Skin of body (tissue), 2 donors: ENCODE results near the gene XKR8. TPM values are rescaled to one million over a fixed set of nuclear protein-coding genes. Genes with fewer than 3 reads are reported as not detected.

Experiments used
- DNase-seq: peaks from one replicate; lab custom pipeline; 2025; lab: John Stamatoyannopoulos, UW
- total RNA-seq: library from RNA; depleted of rRNA; stranded (reverse); fragments of >200 nt; gene quantifications from one replicate; pipeline ENCODE4 v1.2.3, GENCODE V29; 2014

XKR8 gene, protein sequence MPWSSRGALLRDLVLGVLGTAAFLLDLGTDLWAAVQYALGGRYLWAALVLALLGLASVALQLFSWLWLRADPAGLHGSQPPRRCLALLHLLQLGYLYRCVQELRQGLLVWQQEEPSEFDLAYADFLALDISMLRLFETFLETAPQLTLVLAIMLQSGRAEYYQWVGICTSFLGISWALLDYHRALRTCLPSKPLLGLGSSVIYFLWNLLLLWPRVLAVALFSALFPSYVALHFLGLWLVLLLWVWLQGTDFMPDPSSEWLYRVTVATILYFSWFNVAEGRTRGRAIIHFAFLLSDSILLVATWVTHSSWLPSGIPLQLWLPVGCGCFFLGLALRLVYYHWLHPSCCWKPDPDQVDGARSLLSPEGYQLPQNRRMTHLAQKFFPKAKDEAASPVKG
- 1.9 TPM for total RNA-seq

GRCh38 chr1:27959792-27960603 lies at the start of gene XKR8:
XKR8 (plus strand) TSS chr1:27959973; CDS start chr1:27960070, 97 bp downstream.
- DNase-seq: peak; percentile 63

DNA sequence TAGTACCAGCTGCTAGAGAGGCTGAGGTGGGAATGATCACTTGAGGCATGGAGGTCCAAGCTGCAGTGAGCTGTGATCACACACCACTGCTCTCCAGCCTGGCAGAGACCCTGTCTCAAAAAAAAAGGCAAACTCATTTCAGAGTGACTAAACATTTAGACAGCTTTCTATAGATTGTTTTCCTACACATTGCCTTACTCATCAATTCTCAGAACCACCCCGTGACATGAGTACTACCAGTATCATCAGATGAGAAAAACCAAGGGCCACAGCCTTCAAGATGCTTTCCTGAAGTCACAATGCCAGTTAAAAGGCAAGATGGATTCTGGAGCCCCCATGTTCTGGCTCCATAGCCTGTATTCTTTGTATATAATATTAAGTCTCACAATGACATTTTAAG lies 47.3 kb upstream of the XKR8 start:
- DNase-seq: no peak

DNA sequence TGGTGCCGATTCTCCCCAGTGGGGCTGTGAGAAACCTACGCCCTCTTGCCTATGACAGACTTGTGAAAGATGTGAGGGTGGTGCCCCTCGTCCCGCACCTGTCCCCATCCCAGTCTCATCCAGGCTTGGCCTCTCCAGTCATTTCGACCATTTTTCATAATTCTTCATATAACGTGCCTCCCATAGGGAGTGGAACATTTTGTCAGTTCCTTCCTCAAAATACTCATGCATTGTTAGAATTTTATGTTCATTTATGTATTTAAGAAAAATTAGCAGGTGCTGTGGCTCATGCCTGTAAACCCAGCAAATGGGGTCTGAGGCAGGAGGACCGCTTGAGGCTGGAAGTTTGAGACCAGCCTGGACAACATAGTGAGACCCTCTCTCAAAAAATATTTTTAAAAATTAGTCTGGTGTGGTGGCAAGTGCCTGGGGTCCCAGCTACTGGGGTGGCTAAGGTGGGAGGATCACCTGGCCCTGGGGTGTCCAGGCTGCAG lies 44.6 kb upstream of the XKR8 start:
- no peak for DNase-seq

GRCh38 chr1:27922272-27922671 lies 37.5 kb upstream of the XKR8 start:
- DNase-seq: no peak

- no peak for DNase-seq
These were observed 31.4 kb upstream of the XKR8 start for GRCh38 chr1:27928216-27928954.

DNA sequence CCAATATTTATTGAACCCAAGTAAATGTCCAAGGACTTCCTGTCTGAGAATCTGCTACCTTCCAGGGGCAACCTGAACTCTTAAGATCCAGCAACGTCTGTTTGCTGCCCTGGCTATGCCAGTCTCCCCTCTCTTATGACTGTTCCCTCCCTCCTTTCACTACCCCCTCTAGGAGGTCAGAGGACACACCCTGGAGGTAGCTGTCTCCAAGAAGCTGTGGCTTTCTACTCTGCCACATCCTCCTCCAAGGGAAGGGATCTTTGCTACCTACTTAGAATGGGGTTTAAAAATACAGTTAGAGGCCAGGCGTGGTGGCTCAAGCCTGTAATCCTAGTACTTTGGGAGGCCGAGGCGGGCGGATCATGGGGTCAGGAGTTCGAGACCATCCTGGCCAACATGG lies 28.6 kb upstream of the XKR8 start:
- DNase-seq: no peak

DNA sequence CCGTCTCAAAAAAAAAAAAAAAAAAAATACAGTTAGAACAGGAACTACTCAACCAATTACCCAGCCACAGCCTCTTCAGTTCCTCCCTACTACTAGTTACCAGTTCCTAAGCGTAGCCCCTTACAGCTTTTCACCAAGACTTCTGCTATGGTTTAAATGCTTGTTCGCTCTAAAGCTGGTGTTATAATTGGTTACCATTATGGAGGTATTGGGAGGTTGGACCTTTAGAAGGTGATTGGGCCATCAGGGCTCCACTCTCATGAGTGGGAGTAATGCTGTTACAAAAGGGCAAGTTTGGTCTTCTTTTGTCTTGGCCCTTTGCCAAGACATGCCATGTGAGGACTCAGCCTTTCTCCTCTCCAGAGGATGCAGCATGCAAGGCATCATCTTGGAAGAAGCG lies 28.0 kb upstream of the XKR8 start:
- no peak for DNase-seq

GRCh38 chr1:27934818-27935549 lies 24.8 kb upstream of the XKR8 start, which contains the start of gene SMPDL3B:
SMPDL3B (plus strand) TSS chr1:27935000; CDS start chr1:27935184, 184 bp downstream.
- DNase-seq: no peak

GRCh38 chr1:27935721-27936120 lies 24.1 kb upstream of the XKR8 start:
- no peak for DNase-seq

GRCh38 chr1:27936370-27936769 lies 23.4 kb upstream of the XKR8 start:
- no peak for DNase-seq

GRCh38 chr1:27937524-27937836 lies 22.3 kb upstream of the XKR8 start:
- DNase-seq: no peak

DNA sequence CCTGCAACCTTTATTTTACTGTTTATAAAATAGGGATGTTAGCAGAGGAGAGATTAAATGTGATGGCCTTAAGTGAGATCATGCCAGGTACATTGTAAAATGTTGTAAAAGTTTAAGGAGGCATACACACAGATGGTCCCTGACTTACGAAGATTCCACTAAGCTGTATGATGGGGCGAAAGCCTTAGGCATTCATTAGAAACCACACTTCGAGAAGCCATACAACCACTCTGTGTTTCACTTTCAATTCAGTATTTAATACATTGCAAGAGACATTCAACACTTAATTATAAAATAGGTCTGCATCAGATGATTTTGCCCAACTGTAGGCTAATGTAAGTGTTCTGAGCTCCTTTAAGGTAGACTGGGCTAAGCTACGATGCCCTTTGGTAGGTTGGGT lies 21.3 kb upstream of the XKR8 start:
- DNase-seq: no peak

DNA sequence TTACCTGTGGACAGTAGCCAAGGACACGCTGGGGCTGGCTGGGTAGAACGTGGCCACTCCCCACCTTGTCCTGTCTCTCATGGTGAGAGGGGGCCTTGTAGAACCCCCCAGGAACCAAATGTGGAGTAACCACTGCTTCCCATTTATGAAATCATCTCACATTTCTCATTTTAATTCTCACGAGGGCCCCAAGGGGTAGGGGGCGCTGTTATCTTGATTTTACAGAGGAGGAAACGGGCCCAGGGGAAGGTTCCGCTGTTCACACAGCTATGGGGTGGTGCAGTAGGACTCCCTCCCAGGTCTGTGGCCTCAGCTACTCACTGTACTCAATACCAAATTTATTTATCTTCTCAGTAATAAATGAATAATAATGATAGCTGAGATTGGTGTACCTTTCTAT lies 19.5 kb upstream of the XKR8 start:
- DNase-seq: no peak

DNA sequence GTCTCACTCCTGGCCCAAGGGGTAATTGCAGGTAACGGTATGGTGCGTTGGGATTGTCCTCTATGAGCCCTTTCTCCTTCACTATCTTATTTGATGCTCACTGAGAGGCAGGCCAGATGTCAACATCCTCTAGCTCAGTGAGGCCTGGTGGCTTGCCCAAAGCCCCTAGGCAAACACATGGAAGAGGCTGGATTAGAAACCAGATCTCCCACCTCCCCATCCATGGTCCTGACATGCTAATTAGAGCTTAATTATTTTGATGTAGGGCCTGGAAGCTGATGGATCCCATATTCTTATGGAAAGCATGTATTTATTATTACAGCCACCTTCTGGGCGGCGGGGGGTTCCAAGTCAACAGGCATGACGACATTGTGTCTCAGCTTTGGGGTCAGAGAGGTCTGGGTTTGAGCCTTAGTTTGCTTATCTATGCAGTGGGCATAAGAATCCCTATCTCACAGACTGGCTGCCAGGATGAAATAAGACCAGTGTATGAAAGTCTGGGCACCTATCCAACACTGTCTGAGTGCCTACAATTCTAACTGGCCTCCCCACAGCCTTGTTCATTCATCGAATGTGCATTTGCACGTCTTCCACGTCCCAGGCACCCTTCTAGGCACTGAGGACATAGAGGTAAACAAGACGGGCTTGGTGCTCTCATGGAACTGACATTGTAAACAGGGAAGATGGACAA lies 18.8 kb upstream of the XKR8 start:
- no peak for DNase-seq

DNA sequence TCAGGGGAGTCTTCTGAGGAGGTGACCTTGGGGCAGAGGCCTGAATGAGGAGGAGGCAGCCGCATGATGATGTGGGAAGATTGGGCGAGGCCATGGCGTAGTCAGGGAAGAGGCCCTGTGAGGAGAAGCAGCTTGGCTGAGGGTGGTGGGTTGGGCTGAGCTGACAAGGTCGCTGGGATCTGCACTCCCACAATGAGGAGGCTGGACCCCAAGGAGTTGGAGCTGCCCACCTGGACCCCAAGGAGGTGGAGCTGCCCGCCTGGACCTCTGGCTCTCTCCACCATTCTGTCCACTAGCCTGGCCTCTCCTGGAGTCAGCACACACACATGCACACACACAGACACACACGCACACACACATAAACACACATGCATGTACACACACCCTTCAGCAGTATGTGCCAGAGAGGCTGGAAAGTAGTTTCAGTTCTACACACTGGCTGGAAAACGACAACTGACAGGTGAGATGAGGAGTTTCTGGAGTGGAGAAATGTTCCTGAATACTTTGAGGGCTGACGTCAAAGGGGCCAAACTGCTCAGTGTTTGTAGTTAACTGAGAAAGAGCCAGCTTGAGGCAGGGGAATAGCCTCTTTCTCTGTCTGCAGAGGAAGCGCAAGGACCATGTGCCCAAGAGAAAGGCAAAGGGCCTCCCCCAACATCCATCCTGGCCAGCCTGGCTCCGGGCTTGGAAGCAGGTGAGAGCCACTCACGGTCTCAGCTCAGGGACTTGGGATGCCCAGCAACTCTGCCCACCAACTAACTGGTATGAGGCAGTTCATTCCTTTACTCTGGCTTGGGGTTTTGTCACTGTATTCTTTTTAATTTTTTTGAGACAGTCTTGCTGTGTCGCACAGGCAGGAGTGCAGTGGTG lies 17.9 kb upstream of the XKR8 start:
- DNase-seq: no peak

- no peak for DNase-seq
These were observed 14.8 kb upstream of the XKR8 start for GRCh38 chr1:27945020-27945419.

GRCh38 chr1:27949027-27949426 lies 10.7 kb upstream of the XKR8 start:
- no peak for DNase-seq

- no peak for DNase-seq
These were observed 8.4 kb upstream of the XKR8 start for GRCh38 chr1:27951396-27951795.

GRCh38 chr1:27952147-27952546 lies 7.6 kb upstream of the XKR8 start:
- DNase-seq: no peak

GRCh38 chr1:27954186-27954585 lies 5.6 kb upstream of the XKR8 start:
- DNase-seq: no peak
